ENCODE measurements around the gene PROM2.

DNA sequence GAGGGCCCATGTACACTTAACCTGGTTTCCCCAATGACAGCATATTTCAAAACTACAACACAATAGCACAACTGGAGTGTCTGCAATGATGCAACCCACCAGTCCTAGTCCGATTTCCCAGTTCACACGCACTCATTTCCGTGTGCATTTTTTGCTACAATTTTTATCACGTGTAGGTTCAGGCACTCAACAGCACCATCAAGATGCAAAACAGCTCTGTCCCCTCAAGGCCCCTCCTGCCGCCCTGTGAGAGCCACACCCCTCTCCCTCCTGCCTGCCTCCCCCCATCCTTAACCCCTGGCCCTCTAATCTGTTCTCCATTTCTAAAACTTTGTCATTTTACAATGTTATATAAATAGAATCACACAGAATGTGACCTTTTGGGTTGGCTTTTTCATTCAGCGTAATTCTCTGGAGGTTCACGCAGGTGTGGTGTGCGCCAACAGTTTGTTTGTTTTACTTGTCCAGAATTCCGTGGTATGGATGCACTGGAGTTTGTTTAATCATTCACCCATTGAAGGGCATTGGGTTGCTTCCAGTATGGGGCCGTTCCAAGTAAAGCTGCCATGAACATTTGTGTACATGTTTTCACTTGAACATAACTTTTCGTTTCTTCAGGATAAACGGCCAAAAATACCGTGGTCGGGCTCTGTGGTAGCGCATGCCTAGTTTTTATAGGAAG, 31.3 kb downstream of the PROM2 start:
- TF ChIP-seq, protein P1, sequence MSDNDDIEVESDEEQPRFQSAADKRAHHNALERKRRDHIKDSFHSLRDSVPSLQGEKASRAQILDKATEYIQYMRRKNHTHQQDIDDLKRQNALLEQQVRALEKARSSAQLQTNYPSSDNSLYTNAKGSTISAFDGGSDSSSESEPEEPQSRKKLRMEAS (IDR thresholded peaks at IDR 0.05) = no peak
- TF ChIP-seq YY1 (IDR thresholded peaks at IDR 0.05; ENCODE audit: low read depth) = no peak
